MCF 10A (cell line): ENCODE results near the gene TIAM2. TPM values are rescaled to one million over a fixed set of nuclear protein-coding genes. Genes with fewer than 3 reads are reported as not detected.

Source experiments
- BruUV-seq: library from RNA; stranded (reverse); fragments of 400-500 nt; replicated peaks from 2 replicates; lab custom pipeline; 2021; lab: Mats Ljungman, UMichigan
- CTCF ChIA-PET: fragments of 300-600 bp; sonication (Branson Sonifier 250); formaldehyde crosslinking; extraction: SDS; loops from one replicate; lab custom pipeline; 2021; ENCODE audit warnings: antibody characterized with exemption, inconsistent platforms; lab: Yijun Ruan, JAX
- POLR2A ChIA-PET: fragments of 300-600, 350-650 bp; sonication (Branson Sonifier 250); formaldehyde crosslinking; extraction: SDS; loops from one replicate; lab custom pipeline; 2020; ENCODE audit warnings: antibody characterized with exemption, inconsistent platforms; lab: Yijun Ruan, JAX
- DNase-seq: peaks from one replicate; pipeline ENCODE4 v3.0.0-alpha.2; 2018; ENCODE audit not compliant: unreplicated experiment
- H3K27ac Mint-ChIP-seq: one replicate; pipeline ENCODE4 v1.8.0; 2022; ENCODE audit warnings: mild to moderate bottlenecking, low read depth, mixed read lengths; ENCODE audit not compliant: unreplicated experiment
- H3K27me3 Mint-ChIP-seq: one replicate; pipeline ENCODE4 v1.8.0; 2022; ENCODE audit warnings: mixed read lengths; ENCODE audit not compliant: insufficient read depth, unreplicated experiment
- H3K36me3 Mint-ChIP-seq: one replicate; pipeline ENCODE4 v1.8.0; 2022; ENCODE audit warnings: mild to moderate bottlenecking, moderate library complexity, mixed read lengths; ENCODE audit not compliant: insufficient read depth, unreplicated experiment
- H3K4me1 Mint-ChIP-seq: one replicate; pipeline ENCODE4 v1.8.0; 2022; ENCODE audit warnings: mixed read lengths; ENCODE audit not compliant: insufficient read depth, unreplicated experiment
- H3K4me3 Mint-ChIP-seq: one replicate; pipeline ENCODE4 v1.8.0; 2022; ENCODE audit warnings: mild to moderate bottlenecking, moderate library complexity, mixed read lengths; ENCODE audit not compliant: unreplicated experiment
- H3K9me3 Mint-ChIP-seq: one replicate; pipeline ENCODE4 v1.8.0; 2022; ENCODE audit warnings: mixed read lengths; ENCODE audit not compliant: unreplicated experiment
- CTCF ChIP-seq: fragments of 200-600 bp; IDR thresholded peaks from one replicate; pipeline ENCODE4 v1.8.0; 2022; ENCODE audit warnings: antibody characterized with exemption, mild to moderate bottlenecking; ENCODE audit not compliant: unreplicated experiment
- intact Hi-C: fragments of 100-400 bp; cut with micrococcal nuclease; formaldehyde crosslinking; loops from 2 replicates; pipeline ENCODE4 v1.14.1; 2022
- total RNA-seq: library from RNA; stranded (reverse); gene quantifications from 2 replicates; pipeline ENCODE4 v1.2.3, GENCODE V29; 2022

The TIAM2 gene
- total RNA-seq, 1 experiment from 2014 or later: 3.1 TPM

- BruUV-seq: no TSS peak
- Mint-ChIP-seq H3K27me3 (no peaks in the 10 kb centered on the region), H3K4me1 (no peaks in the 10 kb centered on the region), H3K36me3 (peaks cover 6% of the 10 kb centered on the region), H3K27ac (no peak overlapping the region), H3K4me3 (no peak overlapping the region), H3K9me3 (peaks cover under 1% of the 10 kb centered on the region)
- no peak for TF ChIP-seq CTCF
- POLR2A ChIA-PET: interaction anchor here (1.6 kb wide), 1 partner anchor 8 kb away, joined by 5 read pairs; no protein-coding TSS in a partner anchor
- DNase-seq: no peak
- intact Hi-C loops: no loop called here
- CTCF ChIA-PET: interaction anchor here (0.6 to 1.2 kb wide), 2 partner anchors 15 to 362 kb away, joined by 3 to 5 read pairs; no protein-coding TSS in a partner anchor
Observed at GRCh38 chr6:155232848-155233247, 237.7 kb downstream of the TIAM2 start.

GRCh38 chr6:155234167-155234566 is 239.1 kb downstream of the TIAM2 start:
- BruUV-seq: no TSS peak
- TF ChIP-seq CTCF: no peak
- Mint-ChIP-seq H3K4me3 (no peak overlapping the region), H3K4me1 (no peaks in the 10 kb centered on the region), H3K27me3 (no peaks in the 10 kb centered on the region), H3K27ac (no peak overlapping the region), H3K9me3 (peaks cover 8% of the 10 kb centered on the region), H3K36me3 (peaks cover 6% of the 10 kb centered on the region)
- intact Hi-C loops: no loop called here
- ChIA-PET POLR2A (interaction anchor here (1.6 kb wide), 1 partner anchor 10 kb away, joined by 5 read pairs; no protein-coding TSS in a partner anchor), CTCF (interaction anchor here (0.8 to 7.1 kb wide), 3 partner anchors 14 to 306 kb away, joined by 5 to 30 read pairs (median 6); no protein-coding TSS in a partner anchor)
- DNase-seq: no peak

GRCh38 chr6:155234687-155235086 is 239.6 kb downstream of the TIAM2 start:
- BruUV-seq: no TSS peak
- POLR2A ChIA-PET: no interaction called here
- no peak overlapping the region for H3K27ac Mint-ChIP-seq

DNA sequence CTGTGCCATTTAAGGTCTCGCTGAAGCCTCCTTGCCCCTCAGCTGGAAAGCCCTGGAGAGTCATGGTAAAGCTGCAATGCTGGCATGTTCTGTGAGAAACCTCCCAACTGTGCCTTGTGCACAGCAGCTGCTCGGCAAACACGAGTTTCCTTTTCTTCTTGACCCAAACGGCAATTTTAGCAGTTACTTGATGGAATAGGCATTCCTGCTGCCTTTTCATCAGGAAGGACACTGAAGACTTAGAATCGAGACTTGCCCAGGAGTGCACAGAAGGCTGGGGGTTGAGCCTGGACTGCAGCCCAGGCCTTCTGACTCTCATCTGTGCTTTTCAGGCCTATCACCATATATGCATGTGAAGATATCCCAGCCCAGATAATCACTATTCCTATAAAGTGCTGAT is 240.0 kb downstream of the TIAM2 start:
- intact Hi-C loops: no loop called here
- no peak for DNase-seq
- Mint-ChIP-seq H3K27ac (no peak overlapping the region), H3K9me3 (peaks cover 8% of the 10 kb centered on the region), H3K4me1 (no peaks in the 10 kb centered on the region), H3K27me3 (no peaks in the 10 kb centered on the region), H3K4me3 (no peak overlapping the region), H3K36me3 (peaks cover 6% of the 10 kb centered on the region)
- ChIA-PET POLR2A (interaction anchor here (1.5 kb wide), 1 partner anchor 12 kb away, joined by 3 read pairs; no protein-coding TSS in a partner anchor), CTCF (interaction anchor here (1.4 to 7.1 kb wide), 2 partner anchors 13 to 307 kb away, joined by 6 to 30 read pairs; no protein-coding TSS in a partner anchor)
- TF ChIP-seq CTCF: no peak
- BruUV-seq: no TSS peak

More at GRCh38 chr6:155234687-155235086, 239.6 kb downstream of the TIAM2 start:
- Mint-ChIP-seq H3K36me3 (peaks cover 6% of the 10 kb centered on the region), H3K9me3 (peaks cover 8% of the 10 kb centered on the region), H3K4me1 (no peaks in the 10 kb centered on the region), H3K4me3 (no peak overlapping the region), H3K27me3 (no peaks in the 10 kb centered on the region)
- DNase-seq: no peak
- intact Hi-C loops: no loop called here
- no peak for TF ChIP-seq CTCF
- CTCF ChIA-PET: interaction anchor here (0.8 to 7.1 kb wide), 3 partner anchors 13 to 306 kb away, joined by 5 to 30 read pairs (median 6); no protein-coding TSS in a partner anchor
